CD4-positive, alpha-beta T cell (primary cell): ENCODE measurements around the gene POU2F1. TPM values are rescaled to one million over a fixed set of nuclear protein-coding genes. Genes with fewer than 3 reads are reported as not detected.

ENCODE experiments used
- ATAC-seq: fragments of 200-7000 bp; cut with Tn5 transposase; one replicate; pipeline ENCODE4 v1.10.0; 2022; ENCODE audit warnings: mild to moderate bottlenecking; ENCODE audit not compliant: poor library complexity
- CTCF ChIA-PET: fragments of 350-600 bp; sonication (Branson Sonifier 250); formaldehyde crosslinking; loops from one replicate; lab custom pipeline; 2021; ENCODE audit warnings: antibody characterized with exemption, inconsistent platforms; lab: Charles Lee
- POLR2A ChIA-PET: fragments of 350-600 bp; sonication (Branson Sonifier 250); formaldehyde crosslinking; loops from one replicate; lab custom pipeline; 2021; ENCODE audit warnings: antibody characterized with exemption, inconsistent platforms; lab: Charles Lee
- DNase-seq, 14 experiments: peaks; one replicate each; pipeline ENCODE4 v3.0.0-alpha.2; 2013 to 2020; ENCODE audit warnings: mixed read lengths in 2 of 14
- H3K27ac ChIP-seq, 2 donors: one replicate each; pipeline versions ENCODE4 v1.5.1 to v1.7.0; 2013; ENCODE audit warnings: low read length in 2 of 2, low read depth in 1 of 2, mild to moderate bottlenecking in 1 of 2
- H3K27me3 ChIP-seq, 2 experiments: 1 replicate in 1 of 2; 2 replicates in 1 of 2; pipeline versions ENCODE4 v1.6.1 to v1.7.0; 2013; ENCODE audit warnings: low read length in 2 of 2, control low read depth in 1 of 2, mild to moderate bottlenecking in 1 of 2, moderate library complexity in 1 of 2; ENCODE audit not compliant: insufficient read depth in 2 of 2, control insufficient read depth in 1 of 2
- H3K36me3 ChIP-seq: one replicate; pipeline ENCODE4 v1.6.1; 2013; ENCODE audit warnings: low read length, control low read depth; ENCODE audit not compliant: insufficient read depth
- H3K4me1 ChIP-seq: one replicate; pipeline ENCODE4 v1.6.1; 2013; ENCODE audit warnings: low read length, control low read depth; ENCODE audit not compliant: insufficient read depth
- H3K4me3 ChIP-seq: one replicate; pipeline ENCODE4 v1.5.1; 2013; ENCODE audit warnings: mild to moderate bottlenecking, low read length, moderate library complexity
- H3K9me3 ChIP-seq, 2 experiments: 1 replicate in 1 of 2; 2 replicates in 1 of 2; pipeline versions ENCODE4 v1.6.1 to v1.7.0; 2013; ENCODE audit warnings: low read length in 2 of 2, mild to moderate bottlenecking in 2 of 2, control low read depth in 1 of 2, moderate library complexity in 1 of 2; ENCODE audit not compliant: control insufficient read depth in 1 of 2, insufficient read depth in 1 of 2
- H3K27ac Mint-ChIP-seq: one replicate; pipeline ENCODE4 v1.8.0; 2020; ENCODE audit warnings: mixed read lengths
- H3K27me3 Mint-ChIP-seq: one replicate; pipeline ENCODE4 v1.8.0; 2021; ENCODE audit warnings: mixed read lengths
- H3K36me3 Mint-ChIP-seq: one replicate; pipeline ENCODE4 v1.8.0; 2021; ENCODE audit warnings: low read depth, mixed read lengths
- H3K4me1 Mint-ChIP-seq: one replicate; pipeline ENCODE4 v1.8.0; 2021; ENCODE audit warnings: low read depth, mixed read lengths
- H3K4me3 Mint-ChIP-seq: one replicate; pipeline ENCODE4 v1.8.0; 2020; ENCODE audit warnings: mild to moderate bottlenecking, mixed read lengths
- H3K9me3 Mint-ChIP-seq: one replicate; pipeline ENCODE4 v1.8.0; 2020; ENCODE audit warnings: mixed read lengths
- CTCF ChIP-seq: fragments of 200-600 bp; IDR thresholded peaks from one replicate; pipeline ENCODE4 v1.8.0; 2022; ENCODE audit warnings: antibody characterized with exemption, mild to moderate bottlenecking
- intact Hi-C, 2 experiments: fragments of 100-400 bp; cut with DNase I in 1 of 2; cut with micrococcal nuclease in 1 of 2; formaldehyde crosslinking; loops; one replicate each; pipeline versions ENCODE4 v1.15.1 to v1.9.0; 2023 to 2025; cut with DNase I, micrococcal nuclease
- total RNA-seq, 174 experiments: library from RNA in 2 of 174; stranded (reverse) in 2 of 174; gene quantifications; one replicate each; pipeline ENCODE4 v1.2.3 and lab custom pipeline; 2021 to 2026

The POU2F1 gene
- total RNA-seq, 2 experiments from 2014 or later, result 27.0 to 28.6 TPM

GRCh38 chr1:167439301-167439988, 218.8 kb downstream of the POU2F1 start:
- peaks cover 93% of the 10 kb centered on the region for H3K36me3 Mint-ChIP-seq
- no peaks in the 10 kb centered on the region for H3K27me3 Mint-ChIP-seq
- DNase-seq (peak in 2 of 14 experiments; percentile 42 to 48), ATAC-seq (peak; percentile 27)
- TF ChIP-seq CTCF, result no peak
- H3K4me3 ChIP-seq, result no peak overlapping the region
- peak overlapping the region; percentile 68 for H3K4me3 Mint-ChIP-seq
- H3K36me3 ChIP-seq, result peaks cover 86% of the 10 kb centered on the region
- intact Hi-C loops, result no loop called here
- H3K4me1 Mint-ChIP-seq, result peaks cover 86% of the 10 kb centered on the region
- peak overlapping the region; percentile 55 to 63 for H3K27ac ChIP-seq
- no peaks in the 10 kb centered on the region for H3K27me3 ChIP-seq
- ChIA-PET CTCF (interaction anchor here (1.2 to 2.2 kb wide), 3 partner anchors 75 to 172 kb away, joined by 3 to 14 read pairs (median 6); no protein-coding TSS in a partner anchor), POLR2A (interaction anchor here (1.1 to 8.0 kb wide), 8 partner anchors 8 to 219 kb away, joined by 3 to 91 read pairs (median 10); partner anchors contain the start of genes CD247, CREG1 and POU2F1)
- peaks cover 84% of the 10 kb centered on the region for H3K4me1 ChIP-seq
- H3K9me3 Mint-ChIP-seq, result no peaks in the 10 kb centered on the region
- H3K27ac Mint-ChIP-seq, result peak overlapping the region; percentile 100
- H3K9me3 ChIP-seq, result no peaks in the 10 kb centered on the region

- Mint-ChIP-seq H3K27me3 (no peaks in the 10 kb centered on the region), H3K9me3 (no peaks in the 10 kb centered on the region), H3K27ac (peak overlapping the region; percentile 100), H3K4me3 (peak overlapping the region; percentile 68), H3K36me3 (peaks cover 96% of the 10 kb centered on the region), H3K4me1 (peaks cover 87% of the 10 kb centered on the region)
- H3K27ac ChIP-seq, result peak overlapping the region; percentile 33 to 63
- H3K36me3 ChIP-seq, result peaks cover 82% of the 10 kb centered on the region
- TF ChIP-seq CTCF, result no peak
- ChIA-PET CTCF (interaction anchor here (1.4 kb wide), 1 partner anchor 94 kb away, joined by 7 read pairs; no protein-coding TSS in a partner anchor), POLR2A (interaction anchor here (1.2 to 8.0 kb wide), 3 partner anchors 26 to 220 kb away, joined by 4 to 91 read pairs (median 12); partner anchors contain the start of genes CD247 and POU2F1)
- no peaks in the 10 kb centered on the region for H3K27me3 ChIP-seq
- DNase-seq (no peak), ATAC-seq (no peak)
- H3K4me1 ChIP-seq, result peaks cover 85% of the 10 kb centered on the region
- H3K9me3 ChIP-seq, result no peaks in the 10 kb centered on the region
- intact Hi-C loops, result loop anchor here (5.0 to 10.0 kb wide), 4 partner anchors 38 to 376 kb away; partner anchors contain the start of gene POU2F1 (in 1 of the 2)
- H3K4me3 ChIP-seq, result no peak overlapping the region
Observed at GRCh38 chr1:167440345-167440744, 219.7 kb downstream of the POU2F1 start.

- Mint-ChIP-seq H3K36me3 (peaks cover 96% of the 10 kb centered on the region), H3K4me3 (peak overlapping the region; percentile 68), H3K27ac (peak overlapping the region; percentile 100), H3K9me3 (no peaks in the 10 kb centered on the region), H3K27me3 (no peaks in the 10 kb centered on the region), H3K4me1 (peaks cover 87% of the 10 kb centered on the region)
- intact Hi-C loops, result loop anchor here (5.0 to 10.0 kb wide), 4 partner anchors 38 to 376 kb away; partner anchors contain the start of gene POU2F1 (in 1 of the 2)
- no peak for DNase-seq
- no peak for ATAC-seq
- POLR2A ChIA-PET, result interaction anchor here (1.0 to 8.0 kb wide), 4 partner anchors 8 to 221 kb away, joined by 3 to 91 read pairs (median 11); partner anchors contain the start of genes CD247 and POU2F1
- Histone ChIP-seq H3K4me3 (no peak overlapping the region), H3K4me1 (peaks cover 85% of the 10 kb centered on the region), H3K27ac (peak overlapping the region; percentile 33 to 63), H3K36me3 (peaks cover 77% of the 10 kb centered on the region), H3K9me3 (no peaks in the 10 kb centered on the region), H3K27me3 (no peaks in the 10 kb centered on the region)
- TF ChIP-seq CTCF, result no peak
- CTCF ChIA-PET, result interaction anchor here (1.4 kb wide), 1 partner anchor 93 kb away, joined by 7 read pairs; no protein-coding TSS in a partner anchor
Observed at GRCh38 chr1:167440776-167441175, 220.1 kb downstream of the POU2F1 start.
